HG03558 (cell line): ENCODE measurements around the gene CYP26B1.

Experiments
- ATAC-seq: cut with Tn5 transposase; IDR thresholded peaks from one replicate; pipeline ENCODE4 v1.9.1; 2021; ENCODE audit warnings: moderate number of reproducible peaks; ENCODE audit not compliant: unreplicated experiment; ENCODE audit errors: extremely low read depth

CYP26B1 gene

GRCh38 chr2:72131916-72132841 is 15.5 kb downstream of the CYP26B1 start:
- no peak for ATAC-seq

GRCh38 chr2:72131371-72131891 is 16.2 kb downstream of the CYP26B1 start:
- no peak for ATAC-seq

- ATAC-seq: no peak
Observed at GRCh38 chr2:72130659-72131360, 16.9 kb downstream of the CYP26B1 start.

GRCh38 chr2:72129681-72130340 is 17.9 kb downstream of the CYP26B1 start:
- no peak for ATAC-seq

- ATAC-seq: no peak
Observed at GRCh38 chr2:72128843-72129227, 18.8 kb downstream of the CYP26B1 start.

- ATAC-seq: no peak
Observed at GRCh38 chr2:72128059-72128842, 19.4 kb downstream of the CYP26B1 start.

GRCh38 chr2:72127401-72128058 is 20.1 kb downstream of the CYP26B1 start:
- no peak for ATAC-seq

- ATAC-seq: no peak
Observed at GRCh38 chr2:72126186-72127100, 21.2 kb downstream of the CYP26B1 start.

GRCh38 chr2:72124376-72124775 is 23.3 kb downstream of the CYP26B1 start:
- no peak for ATAC-seq

- ATAC-seq: no peak
Observed at GRCh38 chr2:72121153-72121552, 26.5 kb downstream of the CYP26B1 start.

- ATAC-seq: no peak
Observed at GRCh38 chr2:72118951-72119350, 28.7 kb downstream of the CYP26B1 start.

- no peak for ATAC-seq
Observed at GRCh38 chr2:72118386-72118785, 29.3 kb downstream of the CYP26B1 start.

- no peak for ATAC-seq
Observed at GRCh38 chr2:72117718-72118117, 29.9 kb downstream of the CYP26B1 start.

GRCh38 chr2:72117029-72117428 is 30.6 kb downstream of the CYP26B1 start:
- ATAC-seq: no peak

GRCh38 chr2:72116081-72116533 is 31.6 kb downstream of the CYP26B1 start:
- ATAC-seq: no peak

- no peak for ATAC-seq
Observed at GRCh38 chr2:72115110-72116080, 32.3 kb downstream of the CYP26B1 start.

- ATAC-seq: no peak
Observed at GRCh38 chr2:72114693-72115051, 33.0 kb downstream of the CYP26B1 start.
